Retinal pigment epithelial cell (primary cell): ENCODE data around the gene PRDX5.
A peak's percentile ranks its signal among the peaks of the same experiment; 100 is the strongest.
"Not testable (repeated sequence)": the region's sequence is repeated elsewhere in the genome, so short reads cannot be mapped to it uniquely, and the experiment has no call there.

Experiments used
- DNase-seq: peaks from one replicate; pipeline ENCODE4 v3.0.0-alpha.2; 2010; ENCODE audit warnings: low read depth
- H3K4me3 ChIP-seq: 2 replicates; pipeline ENCODE4 v1.5.1; 2011; ENCODE audit warnings: mild to moderate bottlenecking, low read length, control low read depth, moderate library complexity
- TF ChIP-seq, protein P1 (sequence below): conservative IDR thresholded peaks from 2 replicates; pipeline ENCODE4 v1.5.1; 2011; ENCODE audit warnings: low read depth, low read length, control low read depth, inconsistent platforms

PRDX5 gene

GRCh38 chr11:64312947-64313346 lies 5.0 kb upstream of the PRDX5 start:
- TF ChIP-seq, protein P1, sequence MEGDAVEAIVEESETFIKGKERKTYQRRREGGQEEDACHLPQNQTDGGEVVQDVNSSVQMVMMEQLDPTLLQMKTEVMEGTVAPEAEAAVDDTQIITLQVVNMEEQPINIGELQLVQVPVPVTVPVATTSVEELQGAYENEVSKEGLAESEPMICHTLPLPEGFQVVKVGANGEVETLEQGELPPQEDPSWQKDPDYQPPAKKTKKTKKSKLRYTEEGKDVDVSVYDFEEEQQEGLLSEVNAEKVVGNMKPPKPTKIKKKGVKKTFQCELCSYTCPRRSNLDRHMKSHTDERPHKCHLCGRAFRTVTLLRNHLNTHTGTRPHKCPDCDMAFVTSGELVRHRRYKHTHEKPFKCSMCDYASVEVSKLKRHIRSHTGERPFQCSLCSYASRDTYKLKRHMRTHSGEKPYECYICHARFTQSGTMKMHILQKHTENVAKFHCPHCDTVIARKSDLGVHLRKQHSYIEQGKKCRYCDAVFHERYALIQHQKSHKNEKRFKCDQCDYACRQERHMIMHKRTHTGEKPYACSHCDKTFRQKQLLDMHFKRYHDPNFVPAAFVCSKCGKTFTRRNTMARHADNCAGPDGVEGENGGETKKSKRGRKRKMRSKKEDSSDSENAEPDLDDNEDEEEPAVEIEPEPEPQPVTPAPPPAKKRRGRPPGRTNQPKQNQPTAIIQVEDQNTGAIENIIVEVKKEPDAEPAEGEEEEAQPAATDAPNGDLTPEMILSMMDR = no peak
- DNase-seq = no peak
- H3K4me3 ChIP-seq = no peak overlapping the region

DNA sequence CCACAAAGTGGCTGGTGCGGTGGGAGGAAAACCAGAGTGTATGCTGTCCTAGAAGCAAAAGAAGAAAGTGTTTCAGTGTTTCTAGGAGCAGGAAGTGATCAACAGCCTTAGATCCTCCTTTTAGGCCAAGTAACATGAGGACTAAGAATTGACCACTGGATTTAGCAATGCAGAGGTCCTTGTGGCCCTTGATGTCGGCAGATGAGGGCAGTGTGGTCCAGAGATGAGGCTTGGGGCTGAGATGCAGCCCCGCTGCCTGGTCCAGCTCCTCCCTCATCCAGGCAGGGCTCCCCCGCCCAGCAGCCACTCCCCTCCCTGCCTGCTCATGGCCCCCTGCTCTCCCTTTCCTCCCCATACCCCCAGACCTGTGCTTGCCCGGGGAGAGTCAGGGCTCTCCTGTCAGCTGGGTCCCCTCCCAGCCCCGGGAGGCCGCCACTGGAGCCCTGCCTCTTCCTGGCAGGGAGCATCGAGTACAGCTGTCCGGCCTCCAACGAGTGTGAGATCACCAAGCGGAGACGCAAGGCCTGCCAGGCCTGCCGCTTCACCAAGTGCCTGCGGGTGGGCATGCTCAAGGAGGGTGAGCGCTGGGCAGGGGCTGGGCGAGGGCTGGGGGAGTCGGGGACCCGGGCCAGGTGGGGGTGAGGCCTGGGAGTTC lies 4.3 kb upstream of the PRDX5 start:
- no peak for DNase-seq
- no peak overlapping the region for H3K4me3 ChIP-seq
- TF ChIP-seq, protein P1 = no peak

DNA sequence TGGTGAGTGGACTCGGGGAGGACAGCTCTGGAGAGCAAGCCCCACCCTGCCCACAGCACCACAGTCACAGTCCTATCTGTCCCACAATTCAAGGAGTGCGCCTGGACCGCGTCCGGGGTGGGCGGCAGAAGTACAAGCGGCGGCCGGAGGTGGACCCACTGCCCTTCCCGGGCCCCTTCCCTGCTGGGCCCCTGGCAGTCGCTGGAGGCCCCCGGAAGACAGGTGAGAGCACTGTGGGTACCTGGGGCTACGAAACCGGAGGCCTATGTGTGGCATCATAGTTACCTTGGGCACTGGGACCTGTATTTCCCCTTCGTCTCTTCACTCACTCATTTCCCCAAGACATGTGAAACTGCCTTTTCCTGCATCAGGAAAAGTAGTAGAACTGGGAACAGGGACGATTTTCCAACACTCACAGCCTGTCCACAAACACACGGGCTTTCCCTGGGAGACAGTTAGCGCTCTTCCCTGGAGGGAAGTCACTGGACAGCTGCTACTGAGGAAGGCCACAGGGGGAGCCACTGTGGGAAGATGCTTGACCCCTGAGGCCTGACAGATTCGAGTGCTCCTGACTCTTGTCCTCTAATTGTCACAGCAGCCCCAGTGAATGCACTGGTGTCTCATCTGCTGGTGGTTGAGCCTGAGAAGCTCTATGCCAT lies 3.6 kb upstream of the PRDX5 start:
- H3K4me3 ChIP-seq = no peak overlapping the region
- TF ChIP-seq, protein P1 = no peak
- DNase-seq = no peak

- no peak overlapping the region for H3K4me3 ChIP-seq
- no peak for DNase-seq
- TF ChIP-seq, protein P1 = no peak
These were observed 2.9 kb upstream of the PRDX5 start for GRCh38 chr11:64314805-64315561.

- peak overlapping the region; percentile 94 for H3K4me3 ChIP-seq
- DNase-seq = not testable (repeated sequence)
These were observed 2.0 kb upstream of the PRDX5 start for GRCh38 chr11:64315667-64316526.

DNA sequence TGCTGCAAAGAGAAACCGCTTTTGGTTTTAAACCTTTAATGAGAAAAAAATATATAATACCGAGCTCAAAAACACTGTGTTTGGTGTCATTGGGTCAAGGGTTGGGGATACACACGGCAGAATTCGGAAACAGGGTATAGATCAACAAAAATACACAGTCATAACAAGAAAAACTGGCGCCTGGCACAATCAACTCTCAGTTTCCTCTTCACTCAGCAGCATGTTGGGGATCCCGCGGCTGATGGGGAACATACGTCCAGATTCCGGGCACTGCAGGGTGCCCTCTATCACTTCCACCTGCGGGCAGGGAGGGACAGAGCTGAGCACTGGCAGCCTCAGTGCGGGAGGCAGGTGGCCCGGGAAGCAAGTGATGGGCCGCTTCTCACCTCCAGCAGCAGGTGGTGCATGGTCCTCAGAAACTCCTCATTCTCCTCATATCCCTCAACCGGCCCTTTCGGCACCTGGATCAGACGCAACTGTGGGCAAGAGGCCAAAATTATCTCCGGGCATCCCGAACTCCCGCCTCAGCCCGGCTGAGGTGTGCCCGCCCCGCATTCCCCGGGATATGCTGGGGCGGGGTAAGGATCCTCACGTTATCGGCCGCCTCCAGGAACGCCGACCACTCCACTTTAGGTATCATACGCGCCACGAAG lies 1.1 kb upstream of the PRDX5 start:
- peak overlapping the region; percentile 94 for H3K4me3 ChIP-seq
- TF ChIP-seq, protein P1 = peak; percentile 33
- no peak for DNase-seq
